Activated gamma-delta T cell treated with anti-CD3 and anti-CD28 coated beads, Interleukin-2, amount 50 U/mL, for 16 hours (primary cell): ENCODE results near the gene ST6GALNAC6.
"Not testable (repeated sequence)": the region's sequence is repeated elsewhere in the genome, so short reads cannot be mapped to it uniquely, and the experiment has no call there.

Experiments used
- DNase-seq: peaks from one replicate; pipeline ENCODE4 v3.0.0-alpha.2; 2020; ENCODE audit warnings: low read depth

ST6GALNAC6 gene

GRCh38 chr9:127873223-127873691, 26.1 kb downstream of the ST6GALNAC6 start:
- no peak for DNase-seq

- DNase-seq = no peak
Observed at GRCh38 chr9:127872369-127873222, 26.8 kb downstream of the ST6GALNAC6 start.

- no peak for DNase-seq
Observed at GRCh38 chr9:127871531-127871930, 27.9 kb downstream of the ST6GALNAC6 start.

- DNase-seq = no peak
Observed at GRCh38 chr9:127870887-127871286, 28.5 kb downstream of the ST6GALNAC6 start.

GRCh38 chr9:127870153-127870491, 29.3 kb downstream of the ST6GALNAC6 start:
- DNase-seq = not testable (repeated sequence)

- DNase-seq = peak; percentile 71
Observed at GRCh38 chr9:127869310-127870152, 29.9 kb downstream of the ST6GALNAC6 start.

GRCh38 chr9:127868278-127868902, 31.0 kb downstream of the ST6GALNAC6 start:
- DNase-seq = no peak

- no peak for DNase-seq
Observed at GRCh38 chr9:127867356-127868277, 31.8 kb downstream of the ST6GALNAC6 start.

- no peak for DNase-seq
Observed at GRCh38 chr9:127866535-127866934, 32.9 kb downstream of the ST6GALNAC6 start.

- no peak for DNase-seq
Observed at GRCh38 chr9:127865645-127866464, 33.5 kb downstream of the ST6GALNAC6 start.

- no peak for DNase-seq
Observed at GRCh38 chr9:127863191-127863621, 36.2 kb downstream of the ST6GALNAC6 start.

GRCh38 chr9:127862075-127863011, 37.1 kb downstream of the ST6GALNAC6 start:
- DNase-seq = peak; percentile 24

- DNase-seq = no peak
Observed at GRCh38 chr9:127860779-127861178, 38.6 kb downstream of the ST6GALNAC6 start.

GRCh38 chr9:127860260-127860659, 39.1 kb downstream of the ST6GALNAC6 start:
- DNase-seq = no peak

GRCh38 chr9:127858041-127858512, 41.3 kb downstream of the ST6GALNAC6 start:
- no peak for DNase-seq

- DNase-seq = no peak
Observed at GRCh38 chr9:127857278-127857677, 42.1 kb downstream of the ST6GALNAC6 start.

- no peak for DNase-seq
Observed at GRCh38 chr9:127856729-127857116, 42.7 kb downstream of the ST6GALNAC6 start.

GRCh38 chr9:127856094-127856728, 43.2 kb downstream of the ST6GALNAC6 start:
- DNase-seq = no peak

- no peak for DNase-seq
Observed at GRCh38 chr9:127855522-127855921, 43.9 kb downstream of the ST6GALNAC6 start.
